Stimulated activated CD8-positive, alpha-beta memory T cell treated with anti-CD3 and anti-CD28 coated beads, Interleukin-7, amount 100 ng/mL, for 1 hour (primary cell): ENCODE data around the gene SP5.
"Not testable (repeated sequence)": the region's sequence is repeated elsewhere in the genome, so short reads cannot be mapped to it uniquely, and the experiment has no call there.

Experiments used
- DNase-seq, 2 donors: peaks; one replicate each; pipeline ENCODE4 v3.0.0-alpha.2; 2020; ENCODE audit warnings: low read depth in 2 of 2

SP5 gene

DNA sequence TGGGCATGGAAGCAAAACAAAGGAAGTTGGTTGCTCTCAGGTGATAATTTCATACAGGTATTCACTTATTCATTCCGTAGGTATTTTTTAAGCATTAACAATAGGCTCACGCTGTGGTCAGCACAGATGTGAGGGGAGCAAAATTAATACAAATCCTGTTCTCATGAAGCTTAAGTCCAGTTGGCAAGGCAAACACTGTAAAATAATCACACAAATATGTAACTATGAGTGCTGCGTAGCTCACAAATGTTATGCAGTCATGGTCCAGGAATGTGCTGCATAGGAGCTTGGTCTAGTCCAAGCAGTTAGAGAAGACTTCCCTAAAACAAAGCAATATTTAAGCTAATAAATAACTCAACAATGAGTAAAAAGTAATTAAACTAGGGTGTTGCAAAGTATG lies 23.9 kb downstream of the SP5 start:
- no peak for DNase-seq

DNA sequence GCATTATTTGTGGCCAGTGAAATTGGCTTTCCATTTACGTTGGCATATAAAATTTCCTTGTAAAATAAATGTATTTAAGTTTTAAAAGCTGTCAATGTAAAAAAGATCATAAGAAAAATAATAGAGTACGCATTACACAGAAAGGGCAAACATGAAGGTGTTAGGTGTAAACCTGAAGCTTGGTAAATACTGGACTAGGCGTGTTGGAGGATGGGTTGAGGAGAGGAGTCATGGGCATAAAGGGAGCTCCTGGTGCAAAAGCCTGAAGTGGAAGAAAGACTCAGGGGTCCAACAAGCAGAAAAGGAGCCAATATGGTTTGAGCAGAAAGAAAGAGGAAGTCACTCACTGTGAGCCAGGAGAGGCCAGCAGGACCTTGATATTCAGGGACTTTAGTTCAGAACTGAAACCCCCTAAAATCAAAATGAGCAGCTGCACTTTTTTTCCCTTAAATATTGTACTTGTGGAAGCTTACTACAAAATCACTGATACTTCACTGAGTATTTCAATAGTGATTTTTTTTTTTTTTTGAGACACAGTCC lies 24.4 kb downstream of the SP5 start:
- no peak for DNase-seq

GRCh38 chr2:170740660-170741059 lies 25.5 kb downstream of the SP5 start:
- DNase-seq: no peak

DNA sequence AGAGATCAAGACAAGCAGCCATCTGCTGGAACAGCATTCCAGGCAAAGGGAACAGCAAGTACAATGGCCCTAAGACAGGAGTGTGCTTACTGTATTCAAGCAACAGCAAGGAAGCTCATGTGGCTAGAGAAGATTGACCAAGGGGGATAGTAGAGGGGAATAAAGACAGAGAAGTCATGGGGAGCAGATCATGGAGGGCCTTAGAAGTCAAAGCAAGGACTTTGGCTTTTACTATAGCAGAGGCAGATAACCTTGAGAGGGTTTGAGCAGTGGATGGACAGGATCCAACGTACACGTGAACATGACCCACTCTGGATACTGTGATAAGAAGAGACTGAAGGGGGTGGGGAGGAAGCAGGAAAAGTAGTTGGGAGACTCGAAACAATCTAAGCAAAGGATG lies 26.9 kb downstream of the SP5 start:
- DNase-seq: no peak

DNA sequence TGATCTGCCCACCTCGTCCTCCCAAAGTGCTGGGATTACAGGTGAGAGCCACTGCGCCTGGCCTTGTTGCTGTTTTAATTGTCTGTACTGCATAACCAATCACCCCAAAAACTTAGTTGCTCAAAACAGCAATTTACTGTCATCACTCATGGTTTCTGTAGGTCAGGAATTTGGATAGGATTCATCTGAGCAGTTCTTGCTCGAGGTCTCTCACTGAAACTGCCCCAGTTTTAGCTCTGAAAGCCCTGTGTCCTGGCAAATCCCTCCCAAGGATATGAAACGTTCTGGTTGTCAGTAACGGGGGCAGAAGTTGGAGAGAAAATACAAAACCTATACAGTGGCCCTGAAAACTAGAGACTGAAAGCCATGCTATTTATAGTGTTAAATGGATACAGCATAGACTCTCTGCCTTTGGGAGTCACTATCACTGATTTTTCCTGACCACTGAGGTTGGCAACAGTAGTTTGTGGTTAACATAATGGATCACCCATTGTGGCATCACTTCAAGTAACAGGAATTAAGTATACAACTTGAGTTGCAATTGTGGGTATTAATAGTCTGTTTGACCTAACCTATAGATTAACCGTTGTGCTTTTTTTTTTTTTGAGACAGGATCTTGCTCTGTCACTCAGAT lies 27.9 kb downstream of the SP5 start:
- no peak for DNase-seq

DNA sequence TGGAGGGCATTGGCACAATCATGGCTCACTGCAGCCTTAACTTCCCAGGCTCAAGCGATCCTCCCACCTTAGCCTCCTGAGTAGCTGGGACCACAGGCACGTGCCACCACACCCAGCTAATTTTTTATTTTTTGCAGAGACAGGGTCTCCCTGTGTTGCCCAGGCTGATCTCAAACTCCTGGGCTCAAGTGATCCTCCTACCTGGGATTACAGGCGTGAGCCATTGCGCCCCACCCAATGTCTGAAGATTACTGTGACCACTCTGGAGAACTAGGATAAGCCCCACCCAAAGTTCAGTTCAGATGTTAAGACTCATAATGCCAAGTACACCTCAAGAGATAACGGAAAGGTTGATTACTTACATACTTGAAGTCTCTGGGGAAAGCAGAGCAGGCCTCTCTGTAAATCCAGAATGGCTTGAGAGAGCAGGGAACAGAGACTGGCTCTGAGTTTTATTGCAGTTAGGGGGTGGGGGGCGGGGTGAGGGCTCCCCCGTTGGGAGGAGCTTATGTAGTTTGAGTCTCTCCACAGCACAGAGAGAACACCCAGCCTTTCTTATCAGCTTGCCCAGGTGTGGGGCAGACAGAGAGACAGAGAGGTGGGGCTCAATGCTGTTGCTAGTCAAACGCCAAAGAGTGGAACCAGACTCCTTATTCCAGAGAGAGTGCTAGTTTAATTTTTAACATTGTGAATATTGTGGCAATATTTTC lies 28.5 kb downstream of the SP5 start:
- no peak for DNase-seq

DNA sequence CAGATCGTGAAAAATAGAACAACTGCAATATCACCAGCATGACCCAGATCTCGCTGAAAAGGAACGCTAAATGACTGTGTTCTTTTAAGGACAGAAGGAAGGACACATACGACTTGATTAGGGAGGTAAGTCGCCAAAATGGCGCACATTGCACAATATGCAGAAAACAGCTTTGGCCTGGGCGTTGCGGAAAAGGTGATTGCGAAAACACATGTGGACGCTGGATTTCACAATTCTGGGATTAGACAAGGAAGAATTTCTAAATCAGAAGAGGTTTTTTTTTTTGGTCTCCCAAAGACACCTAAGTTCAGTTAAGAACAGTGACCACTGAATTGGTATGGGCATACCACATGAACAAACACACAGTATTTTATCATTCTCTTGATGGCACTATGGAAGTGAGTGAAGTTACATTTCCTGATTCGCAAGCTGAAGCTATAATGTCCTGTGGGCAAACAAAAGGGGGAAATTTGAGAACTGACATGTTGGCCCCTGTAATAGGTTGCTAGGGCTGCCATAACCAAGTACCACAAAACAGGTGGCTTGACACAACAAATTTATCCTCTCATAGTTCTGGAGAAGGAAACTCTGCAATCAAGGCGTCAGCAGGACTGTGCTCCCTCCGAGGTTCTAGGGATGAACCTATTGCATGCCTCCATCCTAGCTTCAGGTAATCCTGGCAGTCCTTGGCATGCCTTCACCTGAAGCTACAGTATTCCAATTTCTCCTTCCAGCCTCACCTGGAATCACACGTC lies 29.3 kb downstream of the SP5 start:
- no peak for DNase-seq

DNA sequence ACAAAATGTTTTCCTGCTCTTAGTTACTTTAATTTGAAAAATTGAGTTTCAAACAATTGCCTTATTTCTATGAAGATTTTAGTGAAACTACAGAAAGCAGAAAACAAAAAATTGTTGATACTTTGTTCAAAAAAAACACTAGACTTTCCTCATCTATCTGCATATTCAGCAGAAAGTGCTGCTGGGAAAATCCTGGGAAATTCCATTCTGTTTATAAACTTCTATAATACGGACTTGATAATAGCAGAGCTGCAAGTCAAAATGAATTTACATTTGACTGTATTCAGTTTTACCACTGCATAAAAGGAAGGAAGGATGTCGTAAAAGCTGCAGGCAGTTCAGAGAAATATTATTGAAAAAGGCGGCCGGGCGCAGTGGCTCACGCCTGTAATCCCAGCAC lies 30.2 kb downstream of the SP5 start:
- no peak for DNase-seq

- no peak for DNase-seq
Measured at GRCh38 chr2:170747921-170748320, 32.8 kb downstream of the SP5 start.

DNA sequence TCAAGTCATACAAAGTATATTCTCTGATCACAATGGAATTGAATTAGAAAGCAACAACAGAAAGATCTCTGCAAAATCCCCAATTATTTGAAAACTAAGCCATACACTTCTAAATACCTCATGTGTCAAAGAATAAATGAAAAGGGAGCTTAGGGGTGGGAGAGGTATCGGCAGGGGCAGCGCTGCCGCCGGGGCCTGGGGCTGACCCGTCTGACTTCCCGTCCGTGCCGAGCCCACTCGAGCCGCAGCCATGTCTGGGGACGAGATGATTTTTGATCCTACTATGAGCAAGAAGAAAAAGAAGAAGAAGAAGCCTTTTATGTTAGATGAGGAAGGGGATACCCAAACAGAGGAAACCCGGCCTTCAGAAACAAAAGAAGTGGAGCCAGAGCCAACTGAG lies 36.4 kb downstream of the SP5 start:
- DNase-seq: not testable (repeated sequence)

GRCh38 chr2:170761572-170761971 lies 46.4 kb downstream of the SP5 start:
- no peak for DNase-seq

DNA sequence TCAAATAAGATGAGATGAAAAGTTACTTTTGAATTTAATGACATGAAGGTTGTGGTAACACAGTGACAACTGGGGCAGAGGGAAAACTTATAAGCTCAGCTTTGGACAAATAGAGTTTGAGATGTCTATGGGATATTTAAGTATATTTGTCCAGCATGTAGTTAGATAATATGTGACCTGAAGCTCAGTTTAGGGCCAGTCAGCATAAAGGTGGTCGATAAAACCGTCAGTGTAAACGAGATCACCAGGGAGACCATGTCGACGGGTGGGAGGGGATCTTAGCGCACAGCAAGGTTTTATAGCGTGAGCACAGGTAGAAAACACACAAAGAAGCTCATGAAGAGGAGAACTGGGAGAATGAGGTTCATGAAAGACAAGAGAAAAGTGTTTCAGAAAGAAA lies 47.6 kb downstream of the SP5 start:
- DNase-seq: no peak

- DNase-seq: no peak
Measured at GRCh38 chr2:170763232-170763631, 48.1 kb downstream of the SP5 start.

DNA sequence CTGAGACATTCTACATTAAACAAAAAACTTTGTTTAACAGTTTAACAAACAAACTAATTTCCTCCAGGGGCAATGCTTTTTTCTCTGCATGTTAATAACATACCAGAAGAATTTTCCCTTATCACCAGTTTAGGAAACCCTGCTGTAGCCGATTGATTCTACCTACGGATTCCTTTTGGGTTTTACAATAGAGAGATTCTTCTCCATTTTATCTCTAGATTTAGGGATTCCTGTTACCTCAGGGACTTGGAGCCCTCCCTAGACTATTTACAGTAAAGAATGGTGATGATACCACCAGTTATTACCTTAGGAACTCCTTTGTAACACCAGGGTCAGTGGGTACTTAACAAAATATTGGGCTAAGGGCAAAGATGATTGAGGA lies 49.7 kb downstream of the SP5 start:
- no peak for DNase-seq

DNA sequence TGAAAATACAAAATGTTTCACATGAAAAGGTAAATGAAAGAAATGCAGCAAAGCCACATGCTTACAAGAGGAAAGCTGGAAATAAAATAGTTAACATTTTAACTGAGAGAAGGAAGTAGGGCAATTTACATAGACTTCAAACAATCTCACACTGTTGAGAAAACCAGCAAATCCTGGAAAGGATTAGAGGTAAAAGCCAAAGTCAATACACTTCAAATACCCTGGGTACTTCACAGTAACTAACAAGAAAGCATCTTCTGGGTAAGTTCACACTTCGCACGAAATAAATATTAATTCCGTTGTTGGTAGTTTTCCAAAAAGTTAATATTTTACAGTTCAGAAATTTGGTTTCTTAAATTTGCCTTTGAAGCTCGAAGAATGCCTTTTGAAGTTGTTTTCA lies 51.6 kb downstream of the SP5 start:
- DNase-seq: no peak
